Prostate gland (tissue), 2 donors: ENCODE measurements around the gene PCLO. TPM values are rescaled to one million over a fixed set of nuclear protein-coding genes. Genes with fewer than 3 reads are reported as not detected.
"Not testable (repeated sequence)": the region's sequence is repeated elsewhere in the genome, so short reads cannot be mapped to it uniquely, and the experiment has no call there.

ENCODE experiments used
- DNase-seq: peaks from one replicate; pipeline ENCODE4 v3.0.0-alpha.2; 2019; ENCODE audit warnings: low spot score
- H3K27ac ChIP-seq, 2 donors: fragments of 200-600 bp; sonication (generic); 2 replicates each; pipeline ENCODE4 v1.5.1; 2017 to 2019
- H3K27me3 ChIP-seq: fragments of 200-600 bp; sonication (generic); replicated peaks from 2 replicates; pipeline ENCODE4 v1.5.1; 2019; ENCODE audit not compliant: insufficient read depth
- H3K36me3 ChIP-seq, 2 donors: fragments of 200-600 bp; sonication (generic); 1 replicate in 1 of 2; 2 replicates in 1 of 2; pipeline versions ENCODE4 v1.5.1 to v1.8.1; 2017 to 2019
- H3K4me1 ChIP-seq: fragments of 200-600 bp; sonication (generic); replicated peaks from 2 replicates; pipeline ENCODE4 v1.5.1; 2019
- H3K4me3 ChIP-seq, 2 donors: fragments of 200-600 bp; sonication (generic); 2 replicates each; pipeline ENCODE4 v1.5.1; 2017 to 2019
- H3K9me3 ChIP-seq: fragments of 200-600 bp; sonication (generic); 2 replicates; pipeline ENCODE4 v1.5.1; 2017
- POLR2A ChIP-seq: fragments of 450-650 bp; IDR thresholded peaks from one replicate; pipeline ENCODE4 v1.6.1; 2016; ENCODE audit warnings: antibody characterized with exemption, mild to moderate bottlenecking
- POLR2AphosphoS5 ChIP-seq: sonication (generic); formaldehyde crosslinking; IDR thresholded peaks from one replicate; pipeline ENCODE4 v1.6.1; 2017; ENCODE audit warnings: antibody characterized with exemption
- WGBS: methylation state at CpG from one replicate; pipeline ENCODE4 v1.1.5; 2018; 5-methylcytosine and 5-hydroxymethylcytosine counted together
- intact Hi-C: fragments of 100-400 bp; cut with DNase I; formaldehyde crosslinking; loops from one replicate; pipeline ENCODE4 v1.14.2; 2022
- small RNA-seq, 2 donors: library from RNA; depleted of rRNA; stranded (forward); fragments of <200 nt; gene quantifications; one replicate each; pipeline ENCODE3, GENCODE V24; 2016
- total RNA-seq, 2 donors: library from RNA; depleted of rRNA; stranded (reverse); fragments of >200 nt; gene quantifications; one replicate each; pipeline ENCODE4 v1.1.0, GENCODE V29; 2016
- TF ChIP-seq, protein P1 (sequence below), 4 experiments: fragments of 200-600 bp in 2 of 4; fragments of 450-650 bp in 2 of 4; sonication (generic) in 2 of 4; IDR thresholded peaks; 1 replicate in 3 of 4; 2 replicates in 1 of 4; pipeline ENCODE4 v1.5.1; 2016 to 2019; ENCODE audit warnings: antibody characterized with exemption in 4 of 4, mild to moderate bottlenecking in 2 of 4, moderate library complexity in 2 of 4

PCLO gene
- total RNA-seq, 2 donors from 2014 or later: 14.5 to 25.2 TPM

GRCh38 chr7:82713506-82713905 lies 449.2 kb downstream of the PCLO start:
- Histone ChIP-seq H3K4me3 (no peak overlapping the region), H3K4me1 (no peaks in the 10 kb centered on the region), H3K27me3 (no peaks in the 10 kb centered on the region), H3K36me3 (no peaks in the 10 kb centered on the region), H3K27ac (no peak overlapping the region), H3K9me3 (no peaks in the 10 kb centered on the region)
- no peak for DNase-seq
- WGBS: 26% methylated on average over 2 of the region's 2 CpGs
- intact Hi-C loops: no loop called here
- TF ChIP-seq POLR2A: no peak
- TF ChIP-seq POLR2AphosphoS5: no peak
- TF ChIP-seq, protein P1, sequence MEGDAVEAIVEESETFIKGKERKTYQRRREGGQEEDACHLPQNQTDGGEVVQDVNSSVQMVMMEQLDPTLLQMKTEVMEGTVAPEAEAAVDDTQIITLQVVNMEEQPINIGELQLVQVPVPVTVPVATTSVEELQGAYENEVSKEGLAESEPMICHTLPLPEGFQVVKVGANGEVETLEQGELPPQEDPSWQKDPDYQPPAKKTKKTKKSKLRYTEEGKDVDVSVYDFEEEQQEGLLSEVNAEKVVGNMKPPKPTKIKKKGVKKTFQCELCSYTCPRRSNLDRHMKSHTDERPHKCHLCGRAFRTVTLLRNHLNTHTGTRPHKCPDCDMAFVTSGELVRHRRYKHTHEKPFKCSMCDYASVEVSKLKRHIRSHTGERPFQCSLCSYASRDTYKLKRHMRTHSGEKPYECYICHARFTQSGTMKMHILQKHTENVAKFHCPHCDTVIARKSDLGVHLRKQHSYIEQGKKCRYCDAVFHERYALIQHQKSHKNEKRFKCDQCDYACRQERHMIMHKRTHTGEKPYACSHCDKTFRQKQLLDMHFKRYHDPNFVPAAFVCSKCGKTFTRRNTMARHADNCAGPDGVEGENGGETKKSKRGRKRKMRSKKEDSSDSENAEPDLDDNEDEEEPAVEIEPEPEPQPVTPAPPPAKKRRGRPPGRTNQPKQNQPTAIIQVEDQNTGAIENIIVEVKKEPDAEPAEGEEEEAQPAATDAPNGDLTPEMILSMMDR (IDR thresholded peaks at IDR 0.05): no peak

DNA sequence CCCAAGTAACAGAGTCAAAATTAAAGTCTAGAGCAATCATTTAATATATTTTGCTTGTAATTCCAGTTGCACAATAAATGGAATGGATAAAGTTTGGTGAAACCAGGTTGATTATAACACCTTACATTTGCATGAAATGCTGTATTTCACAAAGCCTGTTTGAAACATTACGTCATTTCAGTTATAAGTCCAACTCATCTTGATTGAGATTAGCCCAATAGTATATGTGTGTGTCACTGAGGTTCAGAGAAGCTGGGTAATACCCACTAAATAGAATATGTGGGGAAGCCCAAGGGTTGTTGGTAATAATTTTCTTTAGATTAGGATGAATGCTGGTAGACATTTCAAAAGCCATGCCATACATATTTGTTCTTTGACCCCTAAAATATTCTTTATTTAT lies 456.3 kb downstream of the PCLO start:
- 89% methylated on average over 1 of the region's 1 CpG for WGBS
- H3K9me3 ChIP-seq, H3K27ac ChIP-seq, H3K4me3 ChIP-seq, intact Hi-C loops, H3K4me1 ChIP-seq, H3K27me3 ChIP-seq, H3K36me3 ChIP-seq, DNase-seq: not testable (repeated sequence)

DNA sequence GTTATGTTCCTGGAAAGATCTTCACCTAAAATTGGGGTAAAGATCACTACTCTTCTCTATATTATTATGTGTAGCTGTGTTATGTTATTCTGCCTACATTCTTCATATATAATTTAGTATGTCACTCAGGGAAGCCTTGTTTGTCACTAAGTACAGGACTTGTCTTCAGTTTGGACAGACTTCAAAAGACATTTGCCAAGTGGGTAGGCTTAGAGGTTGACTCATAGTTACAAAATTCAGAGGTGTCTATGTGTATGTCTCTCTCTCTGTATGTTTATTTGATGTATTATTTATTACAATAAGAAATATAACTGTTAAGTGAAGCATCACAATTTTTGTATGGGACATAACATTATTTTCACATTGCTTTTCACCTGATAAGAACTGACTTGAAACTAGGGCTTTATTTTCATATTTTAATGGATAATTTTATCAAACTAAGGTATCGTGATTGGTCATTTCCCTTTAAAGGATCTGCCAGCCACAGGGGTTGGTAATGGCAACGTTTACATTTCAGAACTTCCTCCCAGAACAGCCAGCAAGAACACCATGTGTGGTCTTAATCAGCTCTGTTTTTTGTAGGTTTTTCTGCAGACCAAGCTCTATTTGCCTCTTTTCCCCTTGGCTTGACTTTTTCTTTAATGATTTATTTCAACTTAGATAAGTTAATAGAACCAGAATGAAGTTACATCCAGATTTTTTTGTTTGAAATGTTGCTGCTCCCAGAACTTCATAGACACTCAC lies 457.0 kb downstream of the PCLO start:
- no peaks in the 10 kb centered on the region for H3K9me3 ChIP-seq
- TF ChIP-seq POLR2AphosphoS5 (no peak), POLR2A (no peak)
- TF ChIP-seq, protein P1 (IDR thresholded peaks at IDR 0.05): no peak
- H3K4me1 ChIP-seq: no peaks in the 10 kb centered on the region

DNA sequence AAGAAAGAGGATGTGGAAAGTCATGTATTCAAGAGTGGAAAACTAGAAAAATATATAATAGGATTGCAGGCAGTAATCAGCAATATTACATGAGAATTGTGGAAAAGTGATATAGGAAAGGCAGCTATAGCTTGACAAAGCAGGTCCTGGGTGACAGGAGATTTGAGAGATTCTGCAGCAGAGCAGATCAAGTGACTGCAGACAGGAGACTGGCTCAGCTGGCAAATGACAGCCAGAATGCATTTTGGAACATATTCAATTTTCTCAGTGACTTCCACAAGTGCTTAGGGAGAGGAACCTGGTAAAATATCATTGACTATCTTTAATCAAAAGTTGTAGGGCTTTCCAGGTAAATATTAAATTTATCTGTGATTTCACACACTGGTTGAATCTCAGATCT lies 458.6 kb downstream of the PCLO start:
- Histone ChIP-seq H3K9me3 (no peaks in the 10 kb centered on the region), H3K36me3 (no peaks in the 10 kb centered on the region), H3K4me3 (no peak overlapping the region), H3K4me1 (no peaks in the 10 kb centered on the region), H3K27me3 (peaks cover 2% of the 10 kb centered on the region), H3K27ac (no peak overlapping the region)
- intact Hi-C loops: no loop called here
- TF ChIP-seq, protein P1 (IDR thresholded peaks at IDR 0.05): no peak
- TF ChIP-seq POLR2A (no peak), POLR2AphosphoS5 (no peak)
- no peak for DNase-seq

More for the DNA sequence above, 457.0 kb downstream of the PCLO start:
- Histone ChIP-seq H3K4me3 (no peak overlapping the region), H3K27ac (no peak overlapping the region), H3K36me3 (no peaks in the 10 kb centered on the region), H3K27me3 (peaks cover 2% of the 10 kb centered on the region)
- WGBS: 23% methylated on average over 2 of the region's 2 CpGs
- no peak for DNase-seq
- intact Hi-C loops: no loop called here

Small RNAs within 50 kb of the gene (small RNA-seq; reads per million reads assigned to genes)
- 0.09 to 0.81 reads per million in 2 donors for gene RNA5SP235
